Hepatocyte (in vitro differentiated cells): ENCODE results near the gene ACOT4. TPM values are rescaled to one million over a fixed set of nuclear protein-coding genes. Genes with fewer than 3 reads are reported as not detected.

ENCODE experiments used
- DNase-seq: peaks from one replicate; pipeline ENCODE4 v3.0.0-alpha.2; 2016; ENCODE audit warnings: low spot score
- H2AFZ ChIP-seq: fragments of 200-600 bp; sonication (generic); 2 replicates; pipeline ENCODE4 v1.6.0; 2016; ENCODE audit warnings: antibody characterized with exemption, mild to moderate bottlenecking
- H3K27ac ChIP-seq: fragments of 200-600 bp; sonication (generic); 2 replicates; pipeline ENCODE4 v1.5.1; 2016; ENCODE audit warnings: mild to moderate bottlenecking
- H3K27me3 ChIP-seq: fragments of 200-600 bp; sonication (generic); 2 replicates; pipeline ENCODE4 v1.6.1; 2016
- H3K36me3 ChIP-seq: fragments of 200-600 bp; sonication (generic); replicated peaks from 2 replicates; pipeline ENCODE4 v1.5.1; 2016; ENCODE audit warnings: low read depth; ENCODE audit not compliant: insufficient read depth
- H3K4me1 ChIP-seq: fragments of 200-600 bp; sonication (generic); 2 replicates; pipeline ENCODE4 v1.5.1; 2016; ENCODE audit warnings: mild to moderate bottlenecking, moderate library complexity; ENCODE audit not compliant: insufficient read depth
- H3K4me2 ChIP-seq: fragments of 200-600 bp; sonication (generic); 2 replicates; pipeline ENCODE4 v1.6.0; 2016
- H3K4me3 ChIP-seq: fragments of 200-600 bp; sonication (generic); 2 replicates; pipeline ENCODE4 v1.5.1; 2016; ENCODE audit warnings: mild to moderate bottlenecking
- H3K79me2 ChIP-seq: fragments of 200-600 bp; sonication (generic); 2 replicates; pipeline ENCODE4 v1.6.0; 2017; ENCODE audit warnings: mild to moderate bottlenecking
- H3K9me2 ChIP-seq: fragments of 200-600 bp; sonication (generic); replicated peaks from 2 replicates; pipeline ENCODE4 v1.6.0; 2017; ENCODE audit warnings: mild to moderate bottlenecking; ENCODE audit not compliant: insufficient read depth
- H3K9me3 ChIP-seq: fragments of 200-600 bp; sonication (generic); 2 replicates; pipeline ENCODE4 v1.5.1; 2016; ENCODE audit warnings: low read depth, mild to moderate bottlenecking
- H4K20me1 ChIP-seq: fragments of 200-600 bp; sonication (generic); 2 replicates; pipeline ENCODE4 v1.6.0; 2016; ENCODE audit warnings: mild to moderate bottlenecking; ENCODE audit not compliant: insufficient read depth, poor library complexity, severe bottlenecking
- CTCF ChIP-seq: fragments of 200-600 bp; sonication (generic); IDR thresholded peaks from 2 replicates; pipeline ENCODE4 v1.5.1; 2016; ENCODE audit warnings: antibody characterized with exemption, mild to moderate bottlenecking; ENCODE audit not compliant: poor library complexity
- EZH2 ChIP-seq: fragments of 200-600 bp; sonication (generic); IDR thresholded peaks from 2 replicates; pipeline ENCODE4 v1.6.1; 2016; ENCODE audit warnings: antibody characterized with exemption, mild to moderate bottlenecking, borderline replicate concordance
- EZH2phosphoT487 ChIP-seq: fragments of 200-600 bp; sonication (generic); IDR thresholded peaks from one replicate; pipeline ENCODE4 v1.6.1; 2018; ENCODE audit warnings: antibody characterized with exemption, mild to moderate bottlenecking, low read depth, moderate library complexity; ENCODE audit not compliant: unreplicated experiment, severe bottlenecking
- WGBS: methylation state at CpG from one replicate; pipeline ENCODE4 v1.1.6; 2016; ENCODE audit warnings: low lambda C conversion rate; ENCODE audit errors: missing lambda C conversion rate; 5-methylcytosine and 5-hydroxymethylcytosine counted together
- polyA plus RNA-seq: library from polyadenylated mRNA; unstranded; fragments of >200 nt; fragmentation: Nextera tagmentation; extraction: Ambion mirVana; gene quantifications from 2 replicates; pipeline ENCODE4 v1.2.1, GENCODE V29; 2016
- total RNA-seq: library from RNA; depleted of rRNA; stranded (reverse); fragments of >200 nt; gene quantifications from 2 replicates; pipeline ENCODE4 v1.2.3, GENCODE V29; 2014

ACOT4 gene
- total and polyA plus RNA-seq, 2 experiments from 2014 or later, result 2.1 to 2.5 TPM

DNA sequence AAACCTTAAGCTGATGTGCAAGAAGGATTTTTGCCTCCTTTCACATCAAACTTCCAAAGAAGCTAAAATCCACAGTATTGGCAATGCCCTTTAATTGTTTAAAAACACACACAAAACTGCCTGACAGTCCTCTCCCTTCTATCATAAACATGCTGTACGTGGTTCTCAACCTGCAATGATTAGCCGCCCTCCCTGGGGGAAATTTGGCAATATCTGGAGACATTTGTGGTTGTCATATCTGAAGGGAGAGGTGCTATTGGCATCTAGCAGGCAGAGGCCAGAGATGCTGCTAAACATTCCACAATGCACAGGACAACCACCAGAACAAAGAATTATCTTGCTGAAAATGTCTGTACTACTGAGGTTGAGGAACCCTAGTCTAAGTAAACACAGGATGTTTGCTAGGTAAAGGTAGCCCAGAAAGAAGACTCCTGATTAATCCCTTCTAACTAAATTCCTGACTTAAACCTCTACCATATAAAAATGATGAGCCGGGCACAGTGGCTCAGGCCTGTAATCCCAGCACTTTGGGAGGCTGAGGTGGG lies 21.8 kb downstream of the ACOT4 start:
- Histone ChIP-seq H3K79me2 (no peaks in the 10 kb centered on the region), H3K27ac (no peak overlapping the region), H3K4me1 (no peaks in the 10 kb centered on the region), H4K20me1 (no peaks in the 10 kb centered on the region), H3K4me3 (no peak overlapping the region), H3K9me3 (no peaks in the 10 kb centered on the region), H2AFZ (peak overlapping the region; percentile 88), H3K4me2 (peak overlapping the region; percentile 87), H3K27me3 (no peaks in the 10 kb centered on the region), H3K9me2 (no peaks in the 10 kb centered on the region), H3K36me3 (no peaks in the 10 kb centered on the region)
- TF ChIP-seq CTCF (no peak), EZH2phosphoT487 (no peak), EZH2 (no peak)
- 67% methylated on average over 3 of the region's 3 CpGs for WGBS
- DNase-seq, result no peak

- H3K27me3 ChIP-seq, result no peaks in the 10 kb centered on the region
- WGBS, result 63% methylated on average over 4 of the region's 4 CpGs
- H3K36me3 ChIP-seq, result no peaks in the 10 kb centered on the region
- H3K9me3 ChIP-seq, result no peaks in the 10 kb centered on the region
- no peak for DNase-seq
- H3K4me2 ChIP-seq, result no peak overlapping the region
- no peaks in the 10 kb centered on the region for H3K79me2 ChIP-seq
- no peak for TF ChIP-seq EZH2
- TF ChIP-seq EZH2phosphoT487, result no peak
- no peak for TF ChIP-seq CTCF
- no peak overlapping the region for H2AFZ ChIP-seq
- no peaks in the 10 kb centered on the region for H4K20me1 ChIP-seq
- H3K4me1 ChIP-seq, result no peaks in the 10 kb centered on the region
- H3K4me3 ChIP-seq, result no peak overlapping the region
- no peak overlapping the region for H3K27ac ChIP-seq
- H3K9me2 ChIP-seq, result no peaks in the 10 kb centered on the region
Observed at GRCh38 chr14:73616831-73617230, 25.2 kb downstream of the ACOT4 start.

GRCh38 chr14:73619524-73619923 lies 27.9 kb downstream of the ACOT4 start:
- no peak overlapping the region for H3K4me2 ChIP-seq
- H3K79me2 ChIP-seq, result no peaks in the 10 kb centered on the region
- no peak overlapping the region for H3K27ac ChIP-seq
- H3K4me1 ChIP-seq, result no peaks in the 10 kb centered on the region
- H3K9me2 ChIP-seq, result no peaks in the 10 kb centered on the region
- H3K27me3 ChIP-seq, result no peaks in the 10 kb centered on the region
- 96% methylated on average over 1 of the region's 1 CpG for WGBS
- no peaks in the 10 kb centered on the region for H4K20me1 ChIP-seq
- H2AFZ ChIP-seq, result no peak overlapping the region
- no peaks in the 10 kb centered on the region for H3K36me3 ChIP-seq
- TF ChIP-seq EZH2, result no peak
- TF ChIP-seq EZH2phosphoT487, result no peak
- TF ChIP-seq CTCF, result no peak
- H3K9me3 ChIP-seq, result no peaks in the 10 kb centered on the region
- no peak for DNase-seq
- H3K4me3 ChIP-seq, result no peak overlapping the region
